Stimulated activated CD4-positive, alpha-beta T cell treated with anti-CD3 and anti-CD28 coated beads, Interleukin-4, amount 100 ng/mL, for 1 hour (primary cell): ENCODE results near the gene OPCML.

Source experiments
- DNase-seq: peaks from one replicate; pipeline ENCODE4 v3.0.0-alpha.2; 2020

The OPCML gene

GRCh38 chr11:132638423-132638822 lies 893.9 kb downstream of the OPCML start:
- DNase-seq, result no peak

- no peak for DNase-seq
Observed at GRCh38 chr11:132636523-132636922, 895.8 kb downstream of the OPCML start.

GRCh38 chr11:132632641-132633124 lies 899.6 kb downstream of the OPCML start:
- DNase-seq, result no peak

GRCh38 chr11:132631989-132632388 lies 900.3 kb downstream of the OPCML start:
- DNase-seq, result no peak

- no peak for DNase-seq
Observed at GRCh38 chr11:132627981-132628380, 904.3 kb downstream of the OPCML start.

- no peak for DNase-seq
Observed at GRCh38 chr11:132626446-132626845, 905.9 kb downstream of the OPCML start.

- DNase-seq, result no peak
Observed at GRCh38 chr11:132623511-132623910, 908.8 kb downstream of the OPCML start.

- DNase-seq, result no peak
Observed at GRCh38 chr11:132621976-132622580, 910.2 kb downstream of the OPCML start.

- DNase-seq, result no peak
Observed at GRCh38 chr11:132620423-132620822, 911.9 kb downstream of the OPCML start.

GRCh38 chr11:132610791-132611190 lies 921.5 kb downstream of the OPCML start:
- no peak for DNase-seq

- no peak for DNase-seq
Observed at GRCh38 chr11:132610216-132610615, 922.1 kb downstream of the OPCML start.

- no peak for DNase-seq
Observed at GRCh38 chr11:132607575-132607974, 924.7 kb downstream of the OPCML start.

GRCh38 chr11:132605825-132606570 lies 926.3 kb downstream of the OPCML start:
- no peak for DNase-seq

- DNase-seq, result no peak
Observed at GRCh38 chr11:132604431-132604830, 927.9 kb downstream of the OPCML start.

GRCh38 chr11:132601875-132602274 lies 930.4 kb downstream of the OPCML start:
- DNase-seq, result no peak

- DNase-seq, result no peak
Observed at GRCh38 chr11:132595711-132596134, 936.6 kb downstream of the OPCML start.

GRCh38 chr11:132595246-132595645 lies 937.1 kb downstream of the OPCML start:
- no peak for DNase-seq

GRCh38 chr11:132590986-132591385 lies 941.3 kb downstream of the OPCML start:
- no peak for DNase-seq

GRCh38 chr11:132590554-132590953 lies 941.7 kb downstream of the OPCML start:
- DNase-seq, result no peak

GRCh38 chr11:132589791-132590190 lies 942.5 kb downstream of the OPCML start:
- DNase-seq, result no peak

GRCh38 chr11:132588366-132588765 lies 943.9 kb downstream of the OPCML start:
- no peak for DNase-seq

GRCh38 chr11:132587716-132588115 lies 944.6 kb downstream of the OPCML start:
- DNase-seq, result no peak

- no peak for DNase-seq
Observed at GRCh38 chr11:132586801-132587200, 945.5 kb downstream of the OPCML start.

- DNase-seq, result no peak
Observed at GRCh38 chr11:132579634-132580327, 952.5 kb downstream of the OPCML start.
